Measurements from ENCODE around the gene DAPK1.

The DAPK1 gene

GRCh38 chr9:87527211-87527916, 29.7 kb downstream of the DAPK1 start:
- Histone ChIP-seq H3K36me3 (ENCODE audit: low read depth) (no peaks in the 10 kb centered on the region), H3K4me1 (ENCODE audit: insufficient read depth, poor library complexity, severe bottlenecking) (no peaks in the 10 kb centered on the region), H3K4me3 (ENCODE audit: severe bottlenecking) (no peak overlapping the region), H3K9me3 (ENCODE audit: severe bottlenecking) (no peaks in the 10 kb centered on the region), H3K27ac (ENCODE audit: poor library complexity, severe bottlenecking) (no peak overlapping the region), H3K27me3 (ENCODE audit: insufficient read depth, poor library complexity, severe bottlenecking) (no peaks in the 10 kb centered on the region)
- no peak for TF ChIP-seq CTCF (IDR thresholded peaks at IDR 0.05; ENCODE audit: poor library complexity, severe bottlenecking)
- DNase-seq (ENCODE audit: low spot score) (no peak), ATAC-seq (ENCODE audit: low read depth) (no peak)

- H3K4me1 ChIP-seq (ENCODE audit: insufficient read depth, poor library complexity, severe bottlenecking) = no peaks in the 10 kb centered on the region
- H3K9me3 ChIP-seq (ENCODE audit: severe bottlenecking) = no peaks in the 10 kb centered on the region
- no peaks in the 10 kb centered on the region for H3K36me3 ChIP-seq (ENCODE audit: low read depth)
- DNase-seq (ENCODE audit: low spot score) (no peak), ATAC-seq (ENCODE audit: low read depth) (no peak)
- H3K27ac ChIP-seq (ENCODE audit: poor library complexity, severe bottlenecking) = no peak overlapping the region
- no peak for TF ChIP-seq CTCF (IDR thresholded peaks at IDR 0.05; ENCODE audit: poor library complexity, severe bottlenecking)
- H3K27me3 ChIP-seq (ENCODE audit: insufficient read depth, poor library complexity, severe bottlenecking) = no peaks in the 10 kb centered on the region
- H3K4me3 ChIP-seq (ENCODE audit: severe bottlenecking) = no peak overlapping the region
Observed at GRCh38 chr9:87528969-87529368, 31.3 kb downstream of the DAPK1 start.

- H3K4me3 ChIP-seq (ENCODE audit: severe bottlenecking) = no peak overlapping the region
- H3K9me3 ChIP-seq (ENCODE audit: severe bottlenecking) = no peaks in the 10 kb centered on the region
- DNase-seq (ENCODE audit: low spot score) (no peak), ATAC-seq (ENCODE audit: low read depth) (no peak)
- no peaks in the 10 kb centered on the region for H3K4me1 ChIP-seq (ENCODE audit: insufficient read depth, poor library complexity, severe bottlenecking)
- no peak overlapping the region for H3K27ac ChIP-seq (ENCODE audit: poor library complexity, severe bottlenecking)
- no peak for TF ChIP-seq CTCF (IDR thresholded peaks at IDR 0.05; ENCODE audit: poor library complexity, severe bottlenecking)
- H3K27me3 ChIP-seq (ENCODE audit: insufficient read depth, poor library complexity, severe bottlenecking) = no peaks in the 10 kb centered on the region
- no peaks in the 10 kb centered on the region for H3K36me3 ChIP-seq (ENCODE audit: low read depth)
Observed at GRCh38 chr9:87529671-87530070, 32.0 kb downstream of the DAPK1 start.

GRCh38 chr9:87530716-87531115, 33.0 kb downstream of the DAPK1 start:
- no peaks in the 10 kb centered on the region for H3K36me3 ChIP-seq (ENCODE audit: low read depth)
- H3K27ac ChIP-seq (ENCODE audit: poor library complexity, severe bottlenecking) = no peak overlapping the region
- H3K4me1 ChIP-seq (ENCODE audit: insufficient read depth, poor library complexity, severe bottlenecking) = no peaks in the 10 kb centered on the region
- H3K9me3 ChIP-seq (ENCODE audit: severe bottlenecking) = no peaks in the 10 kb centered on the region
- ATAC-seq (ENCODE audit: low read depth) (no peak), DNase-seq (ENCODE audit: low spot score) (no peak)
- H3K4me3 ChIP-seq (ENCODE audit: severe bottlenecking) = no peak overlapping the region
- no peak for TF ChIP-seq CTCF (IDR thresholded peaks at IDR 0.05; ENCODE audit: poor library complexity, severe bottlenecking)
- H3K27me3 ChIP-seq (ENCODE audit: insufficient read depth, poor library complexity, severe bottlenecking) = no peaks in the 10 kb centered on the region

Measured in RWPE2 (cell line).